ENCODE data around the gene CATSPERD. TPM values are rescaled to one million over a fixed set of nuclear protein-coding genes. Genes with fewer than 3 reads are reported as not detected.
A peak's percentile ranks its signal among the peaks of the same experiment; 100 is the strongest.

Gene CATSPERD
- total RNA-seq, 1 donor from 2014 or later, result not detected

DNA sequence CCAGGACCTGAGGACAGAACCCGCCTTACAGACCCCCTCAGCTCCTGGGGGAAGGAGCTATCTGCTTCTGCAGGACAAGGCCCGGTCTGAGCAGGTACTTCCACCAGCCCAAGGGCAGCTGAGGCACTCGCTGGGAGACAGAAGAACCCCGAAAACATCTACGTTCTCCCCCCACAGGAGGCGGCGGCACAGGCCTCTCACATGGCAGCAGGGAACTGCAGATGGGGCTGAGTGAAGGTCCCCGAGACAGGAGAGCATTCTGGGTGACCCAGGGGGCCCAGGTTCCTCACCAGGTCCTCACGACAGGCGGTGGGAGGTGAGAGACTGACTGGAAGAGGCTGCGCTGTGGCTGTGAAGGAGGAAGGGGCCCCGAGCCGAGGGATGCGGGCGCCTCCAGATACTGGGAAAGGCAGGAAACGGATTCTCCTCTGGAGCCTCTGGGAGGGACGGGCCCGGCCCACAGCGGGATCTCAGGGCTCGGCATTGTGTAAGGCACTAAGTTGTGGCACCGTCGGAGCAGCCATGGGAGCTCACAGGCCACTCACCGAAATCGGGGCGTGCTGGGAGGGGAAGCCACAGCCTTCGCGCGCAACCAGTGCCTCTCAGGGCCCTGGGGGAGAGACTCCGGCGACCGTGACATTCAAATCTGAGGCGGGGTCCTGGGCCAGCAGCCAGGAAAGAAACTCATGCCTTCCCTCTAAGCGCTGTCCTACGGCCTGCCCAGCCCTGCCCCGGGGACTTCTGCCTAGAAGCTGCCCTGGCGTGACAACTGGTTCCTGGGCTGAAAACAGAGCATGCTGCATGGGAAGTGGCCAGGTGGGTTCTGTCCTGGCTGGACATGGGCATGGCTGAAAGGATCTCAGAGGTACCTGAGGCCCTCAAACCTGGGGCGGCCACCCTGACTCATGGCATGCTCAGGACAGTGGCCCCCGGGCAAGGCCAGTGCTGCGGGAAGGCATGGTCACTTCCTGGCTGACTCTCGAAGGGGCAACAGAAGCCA, 16.3 kb upstream of the CATSPERD start:
- H3K4me1 Mint-ChIP-seq (ENCODE audit: low read depth, unreplicated experiment), result peaks cover 4% of the 10 kb centered on the region
- H3K36me3 Mint-ChIP-seq (ENCODE audit: unreplicated experiment), result no peaks in the 10 kb centered on the region
- H3K27me3 Mint-ChIP-seq (ENCODE audit: unreplicated experiment), result peaks cover 4% of the 10 kb centered on the region
- no peak for DNase-seq
- H3K4me3 Mint-ChIP-seq (ENCODE audit: unreplicated experiment), result no peak overlapping the region
- TF ChIP-seq, protein P1, sequence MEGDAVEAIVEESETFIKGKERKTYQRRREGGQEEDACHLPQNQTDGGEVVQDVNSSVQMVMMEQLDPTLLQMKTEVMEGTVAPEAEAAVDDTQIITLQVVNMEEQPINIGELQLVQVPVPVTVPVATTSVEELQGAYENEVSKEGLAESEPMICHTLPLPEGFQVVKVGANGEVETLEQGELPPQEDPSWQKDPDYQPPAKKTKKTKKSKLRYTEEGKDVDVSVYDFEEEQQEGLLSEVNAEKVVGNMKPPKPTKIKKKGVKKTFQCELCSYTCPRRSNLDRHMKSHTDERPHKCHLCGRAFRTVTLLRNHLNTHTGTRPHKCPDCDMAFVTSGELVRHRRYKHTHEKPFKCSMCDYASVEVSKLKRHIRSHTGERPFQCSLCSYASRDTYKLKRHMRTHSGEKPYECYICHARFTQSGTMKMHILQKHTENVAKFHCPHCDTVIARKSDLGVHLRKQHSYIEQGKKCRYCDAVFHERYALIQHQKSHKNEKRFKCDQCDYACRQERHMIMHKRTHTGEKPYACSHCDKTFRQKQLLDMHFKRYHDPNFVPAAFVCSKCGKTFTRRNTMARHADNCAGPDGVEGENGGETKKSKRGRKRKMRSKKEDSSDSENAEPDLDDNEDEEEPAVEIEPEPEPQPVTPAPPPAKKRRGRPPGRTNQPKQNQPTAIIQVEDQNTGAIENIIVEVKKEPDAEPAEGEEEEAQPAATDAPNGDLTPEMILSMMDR (IDR thresholded peaks at IDR 0.05; ENCODE audit: partially characterized antibody, unreplicated experiment), result no peak
- peak overlapping the region; percentile 76 for H3K27ac Mint-ChIP-seq (ENCODE audit: unreplicated experiment)
- H3K9me3 Mint-ChIP-seq (ENCODE audit: unreplicated experiment), result peaks cover 13% of the 10 kb centered on the region

DNA sequence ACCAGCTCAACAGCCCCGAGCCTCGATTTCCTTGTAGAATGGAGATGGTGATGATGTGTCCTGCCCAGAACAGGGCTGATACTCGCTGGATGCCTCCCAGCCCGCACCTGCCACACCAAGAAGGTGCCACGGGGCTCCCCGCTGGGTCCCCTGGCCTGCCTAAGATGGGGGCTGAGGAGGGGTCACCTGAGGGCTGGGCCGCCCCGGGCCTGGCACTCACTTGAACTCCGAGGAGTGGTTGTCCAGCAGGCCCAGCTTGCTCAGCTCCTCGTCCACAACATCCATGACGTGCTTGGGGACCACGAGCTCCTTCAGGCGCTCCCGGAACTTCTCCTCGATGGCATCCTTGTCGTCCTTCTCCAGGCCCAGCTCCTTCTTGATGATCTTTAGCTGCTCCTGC, 14.9 kb upstream of the CATSPERD start:
- peaks cover 4% of the 10 kb centered on the region for H3K4me1 Mint-ChIP-seq (ENCODE audit: low read depth, unreplicated experiment)

DNA sequence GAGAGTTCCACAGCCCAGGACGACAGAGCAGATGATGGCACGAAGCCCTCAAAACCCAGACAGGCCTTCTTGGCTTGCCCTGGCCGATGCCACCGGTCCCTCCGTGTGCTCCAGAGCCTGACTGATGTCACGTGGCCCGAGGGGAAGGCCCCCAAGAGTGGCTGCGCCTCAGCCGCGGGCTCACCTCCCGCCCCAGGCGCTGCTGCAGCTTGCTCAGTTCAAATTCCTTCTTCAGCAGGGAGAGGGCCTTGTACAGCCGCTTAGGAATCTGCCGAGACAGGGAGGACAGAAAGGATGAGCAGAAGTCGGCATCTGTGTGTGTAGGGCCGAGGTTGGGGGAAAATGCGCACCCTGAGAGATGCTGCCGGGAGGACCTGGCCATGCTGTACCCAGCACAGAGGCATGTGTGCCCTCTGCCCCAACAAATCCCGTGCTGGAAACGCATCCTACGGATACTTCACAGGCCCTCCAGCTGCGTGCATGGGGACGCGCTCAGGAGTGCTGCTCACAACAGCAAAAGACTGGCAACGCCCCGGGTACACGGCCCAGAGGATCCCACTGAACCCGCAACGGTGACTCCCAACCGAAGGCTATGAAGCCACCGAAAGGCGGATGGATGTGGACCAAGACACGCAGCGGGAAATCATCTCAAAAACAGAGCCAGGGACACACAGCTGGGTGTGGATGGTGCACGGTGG, 13.4 kb upstream of the CATSPERD start:
- H3K4me1 Mint-ChIP-seq (ENCODE audit: low read depth, unreplicated experiment), result peaks cover 4% of the 10 kb centered on the region
- peaks cover 9% of the 10 kb centered on the region for H3K9me3 Mint-ChIP-seq (ENCODE audit: unreplicated experiment)
- no peak overlapping the region for H3K4me3 Mint-ChIP-seq (ENCODE audit: unreplicated experiment)
- H3K27me3 Mint-ChIP-seq (ENCODE audit: unreplicated experiment), result peaks cover 4% of the 10 kb centered on the region
- TF ChIP-seq, protein P1 (IDR thresholded peaks at IDR 0.05; ENCODE audit: partially characterized antibody, unreplicated experiment), result no peak
- DNase-seq, result no peak
- H3K36me3 Mint-ChIP-seq (ENCODE audit: unreplicated experiment), result no peaks in the 10 kb centered on the region
- no peak overlapping the region for H3K27ac Mint-ChIP-seq (ENCODE audit: unreplicated experiment)

More for the DNA sequence above, 14.9 kb upstream of the CATSPERD start:
- H3K4me3 Mint-ChIP-seq (ENCODE audit: unreplicated experiment), result no peak overlapping the region
- no peaks in the 10 kb centered on the region for H3K36me3 Mint-ChIP-seq (ENCODE audit: unreplicated experiment)
- no peak for DNase-seq
- peaks cover 13% of the 10 kb centered on the region for H3K9me3 Mint-ChIP-seq (ENCODE audit: unreplicated experiment)
- no peak overlapping the region for H3K27ac Mint-ChIP-seq (ENCODE audit: unreplicated experiment)
- TF ChIP-seq, protein P1 (IDR thresholded peaks at IDR 0.05; ENCODE audit: partially characterized antibody, unreplicated experiment), result no peak
- H3K27me3 Mint-ChIP-seq (ENCODE audit: unreplicated experiment), result peaks cover 4% of the 10 kb centered on the region

- Mint-ChIP-seq H3K4me3 (ENCODE audit: unreplicated experiment) (no peak overlapping the region), H3K27me3 (ENCODE audit: unreplicated experiment) (peaks cover 4% of the 10 kb centered on the region), H3K27ac (ENCODE audit: unreplicated experiment) (no peak overlapping the region), H3K4me1 (ENCODE audit: low read depth, unreplicated experiment) (peaks cover 4% of the 10 kb centered on the region), H3K9me3 (ENCODE audit: unreplicated experiment) (peaks cover 8% of the 10 kb centered on the region), H3K36me3 (ENCODE audit: unreplicated experiment) (no peaks in the 10 kb centered on the region)
- TF ChIP-seq, protein P1 (IDR thresholded peaks at IDR 0.05; ENCODE audit: partially characterized antibody, unreplicated experiment), result no peak
- DNase-seq, result no peak
These were observed 12.6 kb upstream of the CATSPERD start for GRCh38 chr19:5707576-5708575.
